HG03064 (cell line): ENCODE data around the gene B4GALT5.

Source experiments
- ATAC-seq: cut with Tn5 transposase; IDR thresholded peaks from one replicate; pipeline ENCODE4 v1.9.1; 2021; ENCODE audit warnings: low read depth; ENCODE audit not compliant: unreplicated experiment

Gene B4GALT5

GRCh38 chr20:49661560-49662329 lies 51.9 kb downstream of the B4GALT5 start:
- no peak for ATAC-seq

- ATAC-seq, result no peak
Observed at GRCh38 chr20:49660912-49661311, 52.8 kb downstream of the B4GALT5 start.

GRCh38 chr20:49659056-49659455 lies 54.6 kb downstream of the B4GALT5 start:
- ATAC-seq, result no peak

GRCh38 chr20:49658508-49658907 lies 55.2 kb downstream of the B4GALT5 start:
- ATAC-seq, result no peak

- no peak for ATAC-seq
Observed at GRCh38 chr20:49657118-49657901, 56.4 kb downstream of the B4GALT5 start.

GRCh38 chr20:49656304-49656703 lies 57.4 kb downstream of the B4GALT5 start:
- no peak for ATAC-seq

GRCh38 chr20:49653925-49654434 lies 59.7 kb downstream of the B4GALT5 start:
- no peak for ATAC-seq

- no peak for ATAC-seq
Observed at GRCh38 chr20:49649672-49650071, 64.0 kb downstream of the B4GALT5 start.

GRCh38 chr20:49647550-49647949 lies 66.1 kb downstream of the B4GALT5 start:
- no peak for ATAC-seq

- ATAC-seq, result no peak
Observed at GRCh38 chr20:49646528-49646927, 67.2 kb downstream of the B4GALT5 start.

GRCh38 chr20:49646126-49646525 lies 67.6 kb downstream of the B4GALT5 start:
- ATAC-seq, result no peak

GRCh38 chr20:49644980-49645565 lies 68.6 kb downstream of the B4GALT5 start:
- ATAC-seq, result no peak

- no peak for ATAC-seq
Observed at GRCh38 chr20:49642816-49643215, 70.9 kb downstream of the B4GALT5 start.

- no peak for ATAC-seq
Observed at GRCh38 chr20:49641683-49642656, 71.7 kb downstream of the B4GALT5 start.

GRCh38 chr20:49637046-49637637 lies 76.5 kb downstream of the B4GALT5 start:
- no peak for ATAC-seq

GRCh38 chr20:49636447-49636846 lies 77.2 kb downstream of the B4GALT5 start:
- no peak for ATAC-seq

GRCh38 chr20:49635866-49636265 lies 77.8 kb downstream of the B4GALT5 start:
- no peak for ATAC-seq

- no peak for ATAC-seq
Observed at GRCh38 chr20:49635166-49635565, 78.5 kb downstream of the B4GALT5 start.

GRCh38 chr20:49634116-49634515 lies 79.6 kb downstream of the B4GALT5 start:
- ATAC-seq, result no peak

- ATAC-seq, result no peak
Observed at GRCh38 chr20:49633643-49634042, 80.0 kb downstream of the B4GALT5 start.
